ENCODE measurements around the gene SBNO1.

DNA sequence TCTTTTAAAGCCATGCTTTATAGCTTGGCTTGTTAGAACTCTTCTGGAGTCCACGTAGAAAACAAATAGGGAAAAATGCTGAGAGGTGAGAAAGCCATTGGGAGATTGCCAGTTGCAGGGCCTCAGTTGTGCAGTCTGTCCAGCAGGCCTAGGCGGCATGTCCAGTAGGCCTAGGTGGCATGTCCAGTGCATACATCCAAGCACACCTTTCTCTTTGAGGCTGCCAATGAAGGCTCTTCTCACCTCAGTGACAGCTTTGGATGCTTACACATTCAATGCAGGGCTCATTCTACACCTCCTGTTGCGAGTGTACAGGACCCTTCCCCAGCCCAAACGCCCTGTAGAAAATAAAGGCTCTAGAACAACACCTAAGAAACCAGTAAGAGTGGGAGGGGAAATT lies 106.1 kb downstream of the SBNO1 start:
- TF ChIP-seq, protein P1, sequence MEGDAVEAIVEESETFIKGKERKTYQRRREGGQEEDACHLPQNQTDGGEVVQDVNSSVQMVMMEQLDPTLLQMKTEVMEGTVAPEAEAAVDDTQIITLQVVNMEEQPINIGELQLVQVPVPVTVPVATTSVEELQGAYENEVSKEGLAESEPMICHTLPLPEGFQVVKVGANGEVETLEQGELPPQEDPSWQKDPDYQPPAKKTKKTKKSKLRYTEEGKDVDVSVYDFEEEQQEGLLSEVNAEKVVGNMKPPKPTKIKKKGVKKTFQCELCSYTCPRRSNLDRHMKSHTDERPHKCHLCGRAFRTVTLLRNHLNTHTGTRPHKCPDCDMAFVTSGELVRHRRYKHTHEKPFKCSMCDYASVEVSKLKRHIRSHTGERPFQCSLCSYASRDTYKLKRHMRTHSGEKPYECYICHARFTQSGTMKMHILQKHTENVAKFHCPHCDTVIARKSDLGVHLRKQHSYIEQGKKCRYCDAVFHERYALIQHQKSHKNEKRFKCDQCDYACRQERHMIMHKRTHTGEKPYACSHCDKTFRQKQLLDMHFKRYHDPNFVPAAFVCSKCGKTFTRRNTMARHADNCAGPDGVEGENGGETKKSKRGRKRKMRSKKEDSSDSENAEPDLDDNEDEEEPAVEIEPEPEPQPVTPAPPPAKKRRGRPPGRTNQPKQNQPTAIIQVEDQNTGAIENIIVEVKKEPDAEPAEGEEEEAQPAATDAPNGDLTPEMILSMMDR (IDR thresholded peaks at IDR 0.05; ENCODE audit: insufficient read depth, low read depth, low read length) = no peak
- no peak for TF ChIP-seq EZH2 (IDR thresholded peaks at IDR 0.05; ENCODE audit: insufficient read depth, low read length)

Data from astrocyte (in vitro differentiated cells and primary cell).